NOMO-1 treated with DMSO at 0.1 percent for 48 hours (cell line): ENCODE data around the gene IFI30.
"Not testable (repeated sequence)": the region's sequence is repeated elsewhere in the genome, so short reads cannot be mapped to it uniquely, and the experiment has no call there.

Experiments
- DNase-seq: peaks from one replicate; lab custom pipeline; 2025; ENCODE audit not compliant: unreplicated experiment; lab: John Stamatoyannopoulos, UW

Gene IFI30

GRCh38 chr19:18152442-18152816, 21.2 kb upstream of the IFI30 start:
- DNase-seq, result peak; percentile 99

- DNase-seq, result peak; percentile 98
Measured at GRCh38 chr19:18152817-18153555, 20.6 kb upstream of the IFI30 start, which contains the start of gene PIK3R2. Gene PIK3R2, plus strand, starts transcription at chr19:18153163. Its CDS starts 2,717 bp downstream, at chr19:18155880.

GRCh38 chr19:18153556-18154134, 20.0 kb upstream of the IFI30 start:
- no peak for DNase-seq

GRCh38 chr19:18155095-18156087, 18.2 kb upstream of the IFI30 start:
- no peak for DNase-seq

- DNase-seq, result no peak
Measured at GRCh38 chr19:18156268-18156667, 17.3 kb upstream of the IFI30 start.

GRCh38 chr19:18156841-18157464, 16.7 kb upstream of the IFI30 start:
- DNase-seq, result no peak

GRCh38 chr19:18157465-18158063, 16.0 kb upstream of the IFI30 start:
- DNase-seq, result no peak

GRCh38 chr19:18158467-18158866, 15.1 kb upstream of the IFI30 start:
- no peak for DNase-seq

- DNase-seq, result not testable (repeated sequence)
Measured at GRCh38 chr19:18159059-18159616, 14.5 kb upstream of the IFI30 start.

GRCh38 chr19:18159810-18160209, 13.8 kb upstream of the IFI30 start:
- no peak for DNase-seq

- DNase-seq, result no peak
Measured at GRCh38 chr19:18160493-18160970, 13.1 kb upstream of the IFI30 start.

- no peak for DNase-seq
Measured at GRCh38 chr19:18160971-18161635, 12.5 kb upstream of the IFI30 start.

GRCh38 chr19:18161636-18162002, 12.0 kb upstream of the IFI30 start:
- DNase-seq, result no peak

GRCh38 chr19:18164072-18164471, 9.5 kb upstream of the IFI30 start:
- no peak for DNase-seq

GRCh38 chr19:18165794-18166544, 7.6 kb upstream of the IFI30 start:
- DNase-seq, result no peak

- DNase-seq, result no peak
Measured at GRCh38 chr19:18167011-18167410, 6.6 kb upstream of the IFI30 start.

GRCh38 chr19:18167975-18168645, 5.5 kb upstream of the IFI30 start:
- DNase-seq, result peak; percentile 44

GRCh38 chr19:18168673-18169381, 4.8 kb upstream of the IFI30 start:
- no peak for DNase-seq
